Astrocyte (in vitro differentiated cells and primary cell): Measurements from ENCODE around the gene NRG2. TPM values are rescaled to one million over a fixed set of nuclear protein-coding genes. Genes with fewer than 3 reads are reported as not detected.

ENCODE experiments used
- DNase-seq: peaks from one replicate; pipeline ENCODE4 v3.0.0-alpha.2; 2010; ENCODE audit warnings: low read depth
- FAIRE-seq: peaks from 2 replicates; lab custom pipeline; 2011; peaks lifted over from hg19 to GRCh38; lab: Jason Lieb, UNC
- H2AFZ ChIP-seq: 2 replicates; pipeline ENCODE4 v1.6.0; 2012; ENCODE audit warnings: low read depth, low read length, inconsistent platforms
- H3K27ac ChIP-seq: 2 replicates; pipeline ENCODE4 v1.5.1; 2011; ENCODE audit warnings: low read depth, low read length, inconsistent platforms
- H3K27me3 ChIP-seq: 2 replicates; pipeline ENCODE4 v1.6.0; 2011; ENCODE audit warnings: low read length, inconsistent platforms; ENCODE audit not compliant: insufficient read depth
- H3K36me3 ChIP-seq: 2 replicates; pipeline ENCODE4 v1.5.1; 2011; ENCODE audit warnings: low read length, inconsistent platforms; ENCODE audit not compliant: insufficient read depth
- H3K4me1 ChIP-seq: 2 replicates; pipeline ENCODE4 v1.5.1; 2011; ENCODE audit warnings: low read length, inconsistent platforms; ENCODE audit not compliant: insufficient read depth
- H3K4me2 ChIP-seq: 2 replicates; pipeline ENCODE4 v1.6.0; 2012; ENCODE audit warnings: low read length, inconsistent platforms
- H3K4me3 ChIP-seq: 2 replicates; pipeline ENCODE4 v1.5.1; 2011; ENCODE audit warnings: low read depth, mild to moderate bottlenecking, low read length, inconsistent platforms; ENCODE audit not compliant: insufficient read depth
- H3K79me2 ChIP-seq: 2 replicates; pipeline ENCODE4 v1.6.0; 2012; ENCODE audit warnings: mild to moderate bottlenecking, low read length, inconsistent platforms; ENCODE audit not compliant: insufficient read depth
- H3K9ac ChIP-seq: 2 replicates; pipeline ENCODE4 v1.6.0; 2012; ENCODE audit warnings: mild to moderate bottlenecking, low read length, inconsistent platforms
- H3K9me3 ChIP-seq: 2 replicates; pipeline ENCODE4 v1.5.1; 2012; ENCODE audit warnings: low read depth, mild to moderate bottlenecking, low read length, inconsistent platforms; ENCODE audit not compliant: insufficient read depth
- H4K20me1 ChIP-seq: 2 replicates; pipeline ENCODE4 v1.6.0; 2012; ENCODE audit warnings: low read length, inconsistent platforms; ENCODE audit not compliant: insufficient read depth
- H3K27ac Mint-ChIP-seq: one replicate; pipeline ENCODE4 v1.8.0; 2021; ENCODE audit warnings: mild to moderate bottlenecking, mixed read lengths; ENCODE audit not compliant: unreplicated experiment
- H3K27me3 Mint-ChIP-seq: one replicate; pipeline ENCODE4 v1.8.0; 2021; ENCODE audit warnings: low read depth, mixed read lengths; ENCODE audit not compliant: unreplicated experiment
- H3K36me3 Mint-ChIP-seq: one replicate; pipeline ENCODE4 v1.8.0; 2021; ENCODE audit warnings: low read depth, mixed read lengths; ENCODE audit not compliant: unreplicated experiment
- H3K4me1 Mint-ChIP-seq: one replicate; pipeline ENCODE4 v1.8.0; 2021; ENCODE audit warnings: low read depth, mixed read lengths; ENCODE audit not compliant: unreplicated experiment
- H3K4me3 Mint-ChIP-seq: one replicate; pipeline ENCODE4 v1.8.0; 2021; ENCODE audit warnings: mild to moderate bottlenecking, moderate library complexity, mixed read lengths; ENCODE audit not compliant: unreplicated experiment
- H3K9me3 Mint-ChIP-seq: one replicate; pipeline ENCODE4 v1.8.0; 2021; ENCODE audit warnings: mild to moderate bottlenecking, mixed read lengths; ENCODE audit not compliant: unreplicated experiment
- EZH2 ChIP-seq: IDR thresholded peaks from 2 replicates; pipeline ENCODE4 v1.6.1; 2012; ENCODE audit warnings: mild to moderate bottlenecking, low read length, inconsistent platforms; ENCODE audit not compliant: insufficient read depth
- total RNA-seq: library from RNA; stranded (reverse); gene quantifications from 2 replicates; pipeline ENCODE4 v1.2.1, GENCODE V29; 2021
- TF ChIP-seq, protein P1 (sequence below): IDR thresholded peaks from 2 replicates; pipeline ENCODE4 v1.5.1; 2011; ENCODE audit warnings: low read depth, mild to moderate bottlenecking, inconsistent platforms, low read length, moderate library complexity; ENCODE audit not compliant: insufficient read depth

NRG2 gene
- total RNA-seq, 1 donor from 2014 or later: 0.54 TPM

DNA sequence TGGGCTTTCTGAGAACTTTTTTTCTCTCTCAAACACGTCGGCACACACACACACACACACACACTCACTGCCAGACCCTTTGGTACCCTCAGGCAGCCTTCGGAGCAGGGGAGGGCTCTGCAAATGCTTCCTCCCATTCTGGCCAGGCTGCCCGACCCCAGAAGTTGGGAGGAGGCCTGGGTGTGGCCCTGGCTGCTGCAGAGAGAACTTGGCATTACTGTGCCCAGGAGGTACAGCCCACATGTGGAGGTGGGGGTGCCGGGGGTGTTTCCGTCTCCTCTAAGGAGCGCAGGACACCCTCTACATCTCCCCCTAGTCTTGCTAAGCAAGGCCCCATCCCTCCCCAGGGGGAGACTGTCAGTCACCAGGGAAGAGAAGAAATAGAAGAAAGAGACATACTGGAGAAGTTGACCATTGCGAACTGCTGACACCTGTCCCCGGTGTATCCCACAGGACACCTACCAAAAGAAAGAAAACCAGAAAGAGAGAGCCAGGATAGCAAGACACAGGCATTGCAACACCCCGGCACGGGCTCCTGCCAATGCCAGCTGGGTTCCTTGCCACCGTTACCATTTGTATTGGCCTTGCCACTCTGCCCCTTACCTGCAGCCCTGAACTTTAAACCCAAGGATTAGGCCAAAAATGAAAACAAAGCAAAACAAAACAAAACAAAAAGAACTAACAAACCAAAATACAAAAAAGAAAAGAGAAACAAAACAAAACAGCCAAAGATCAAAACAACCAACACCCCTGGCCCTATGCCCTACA, 178.2 kb downstream of the NRG2 start:
- FAIRE-seq: no peak
- peaks cover 73% of the 10 kb centered on the region for H3K27me3 Mint-ChIP-seq
- Histone ChIP-seq H2AFZ (no peak overlapping the region), H3K4me1 (no peaks in the 10 kb centered on the region), H3K27me3 (peaks cover 16% of the 10 kb centered on the region), H4K20me1 (no peaks in the 10 kb centered on the region), H3K4me3 (no peak overlapping the region), H3K36me3 (no peaks in the 10 kb centered on the region), H3K79me2 (no peaks in the 10 kb centered on the region), H3K9me3 (no peaks in the 10 kb centered on the region), H3K27ac (no peak overlapping the region), H3K9ac (no peak overlapping the region), H3K4me2 (no peak overlapping the region)
- TF ChIP-seq EZH2: no peak
- TF ChIP-seq, protein P1, sequence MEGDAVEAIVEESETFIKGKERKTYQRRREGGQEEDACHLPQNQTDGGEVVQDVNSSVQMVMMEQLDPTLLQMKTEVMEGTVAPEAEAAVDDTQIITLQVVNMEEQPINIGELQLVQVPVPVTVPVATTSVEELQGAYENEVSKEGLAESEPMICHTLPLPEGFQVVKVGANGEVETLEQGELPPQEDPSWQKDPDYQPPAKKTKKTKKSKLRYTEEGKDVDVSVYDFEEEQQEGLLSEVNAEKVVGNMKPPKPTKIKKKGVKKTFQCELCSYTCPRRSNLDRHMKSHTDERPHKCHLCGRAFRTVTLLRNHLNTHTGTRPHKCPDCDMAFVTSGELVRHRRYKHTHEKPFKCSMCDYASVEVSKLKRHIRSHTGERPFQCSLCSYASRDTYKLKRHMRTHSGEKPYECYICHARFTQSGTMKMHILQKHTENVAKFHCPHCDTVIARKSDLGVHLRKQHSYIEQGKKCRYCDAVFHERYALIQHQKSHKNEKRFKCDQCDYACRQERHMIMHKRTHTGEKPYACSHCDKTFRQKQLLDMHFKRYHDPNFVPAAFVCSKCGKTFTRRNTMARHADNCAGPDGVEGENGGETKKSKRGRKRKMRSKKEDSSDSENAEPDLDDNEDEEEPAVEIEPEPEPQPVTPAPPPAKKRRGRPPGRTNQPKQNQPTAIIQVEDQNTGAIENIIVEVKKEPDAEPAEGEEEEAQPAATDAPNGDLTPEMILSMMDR: no peak
- no peak overlapping the region for H3K27ac Mint-ChIP-seq
- H3K9me3 Mint-ChIP-seq: no peaks in the 10 kb centered on the region
- no peaks in the 10 kb centered on the region for H3K4me1 Mint-ChIP-seq
- H3K4me3 Mint-ChIP-seq: no peak overlapping the region
- H3K36me3 Mint-ChIP-seq: peaks cover 2% of the 10 kb centered on the region
- no peak for DNase-seq

DNA sequence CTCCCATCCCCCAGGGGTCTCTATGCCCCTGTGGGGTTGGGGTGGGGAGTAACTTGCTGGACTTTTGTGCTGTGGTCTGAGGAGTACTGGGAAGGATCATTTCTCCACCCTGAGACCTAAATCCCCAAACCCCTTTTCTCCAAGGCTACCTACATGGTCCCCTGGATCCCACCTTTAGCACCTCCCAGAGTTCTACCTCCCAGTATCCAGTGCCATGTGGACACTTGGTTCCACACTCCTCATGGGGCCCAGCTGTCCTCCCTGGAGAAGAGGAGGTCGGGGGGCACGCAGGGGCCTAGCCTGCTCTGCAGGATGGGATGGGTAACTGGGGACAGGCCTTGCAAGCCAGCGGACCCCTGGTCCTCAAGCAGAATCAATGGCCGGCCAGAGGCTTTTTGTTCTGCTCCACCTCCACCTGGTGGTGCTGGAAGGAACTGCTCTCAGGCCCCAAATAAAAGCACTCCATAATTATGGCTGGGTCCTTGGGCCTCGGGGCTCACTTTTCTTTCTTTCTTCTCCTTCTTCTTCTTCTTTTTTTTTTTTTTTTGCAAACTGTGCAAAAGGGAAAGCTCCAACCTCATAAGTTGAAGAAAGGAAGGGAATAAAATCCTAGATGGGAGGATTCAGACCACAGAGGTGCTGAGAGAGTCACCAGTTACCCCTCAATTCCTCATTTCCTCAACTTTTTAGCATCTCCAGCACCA, 179.1 kb downstream of the NRG2 start:
- no peaks in the 10 kb centered on the region for H3K79me2 ChIP-seq
- no peaks in the 10 kb centered on the region for H3K36me3 ChIP-seq
- H3K4me3 Mint-ChIP-seq: no peak overlapping the region
- H3K4me3 ChIP-seq: no peak overlapping the region
- H2AFZ ChIP-seq: no peak overlapping the region
- no peak overlapping the region for H3K4me2 ChIP-seq
- no peaks in the 10 kb centered on the region for H4K20me1 ChIP-seq
- no peaks in the 10 kb centered on the region for H3K9me3 ChIP-seq
- TF ChIP-seq EZH2: no peak
- TF ChIP-seq, protein P1: peak; percentile 78
- H3K4me1 ChIP-seq: no peaks in the 10 kb centered on the region
- H3K27me3 Mint-ChIP-seq: peaks cover 64% of the 10 kb centered on the region
- no peak overlapping the region for H3K27ac ChIP-seq
- peak; percentile 13 for DNase-seq
- FAIRE-seq: no peak
- H3K27me3 ChIP-seq: peaks cover 16% of the 10 kb centered on the region
- H3K27ac Mint-ChIP-seq: no peak overlapping the region
- peaks cover 2% of the 10 kb centered on the region for H3K36me3 Mint-ChIP-seq
- H3K9me3 Mint-ChIP-seq: no peaks in the 10 kb centered on the region
- no peak overlapping the region for H3K9ac ChIP-seq
- H3K4me1 Mint-ChIP-seq: no peaks in the 10 kb centered on the region

DNA sequence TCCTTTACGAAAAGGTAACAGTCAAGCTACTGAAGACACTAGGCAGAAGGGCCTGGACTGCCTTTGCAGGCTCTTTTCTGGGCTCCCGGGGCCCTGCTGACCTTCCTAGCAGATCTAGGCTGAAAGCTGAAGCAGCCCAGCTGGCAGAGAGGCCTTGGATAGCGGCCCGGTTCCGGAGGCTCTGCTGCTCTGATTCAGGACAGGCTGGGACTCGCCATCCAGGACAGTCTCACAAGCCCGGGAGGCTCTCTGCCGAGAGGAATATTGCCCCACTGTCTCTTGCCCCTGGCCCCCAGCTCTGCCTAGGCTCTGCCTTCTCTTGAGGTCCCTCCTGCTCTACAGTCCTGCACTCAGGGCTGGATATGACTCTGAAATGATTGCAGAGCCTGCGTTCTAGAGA, 179.7 kb downstream of the NRG2 start:
- H3K27me3 ChIP-seq: peaks cover 20% of the 10 kb centered on the region
- no peak overlapping the region for H3K4me3 ChIP-seq
- no peaks in the 10 kb centered on the region for H3K9me3 ChIP-seq
- H3K9me3 Mint-ChIP-seq: no peaks in the 10 kb centered on the region
- DNase-seq (no peak), FAIRE-seq (no peak)
- H4K20me1 ChIP-seq: no peaks in the 10 kb centered on the region
- H3K27me3 Mint-ChIP-seq: peaks cover 58% of the 10 kb centered on the region
- H3K4me1 ChIP-seq: no peaks in the 10 kb centered on the region
- H2AFZ ChIP-seq: no peak overlapping the region
- no peaks in the 10 kb centered on the region for H3K79me2 ChIP-seq
- TF ChIP-seq EZH2: no peak
- TF ChIP-seq, protein P1: no peak
- H3K4me3 Mint-ChIP-seq: no peak overlapping the region
- no peaks in the 10 kb centered on the region for H3K4me1 Mint-ChIP-seq
- H3K27ac Mint-ChIP-seq: no peak overlapping the region
- no peak overlapping the region for H3K4me2 ChIP-seq
- H3K36me3 ChIP-seq: no peaks in the 10 kb centered on the region
- no peak overlapping the region for H3K27ac ChIP-seq
- no peak overlapping the region for H3K9ac ChIP-seq
- peaks cover 2% of the 10 kb centered on the region for H3K36me3 Mint-ChIP-seq
